ENCODE measurements around the gene SLC9A7.

Gene SLC9A7

DNA sequence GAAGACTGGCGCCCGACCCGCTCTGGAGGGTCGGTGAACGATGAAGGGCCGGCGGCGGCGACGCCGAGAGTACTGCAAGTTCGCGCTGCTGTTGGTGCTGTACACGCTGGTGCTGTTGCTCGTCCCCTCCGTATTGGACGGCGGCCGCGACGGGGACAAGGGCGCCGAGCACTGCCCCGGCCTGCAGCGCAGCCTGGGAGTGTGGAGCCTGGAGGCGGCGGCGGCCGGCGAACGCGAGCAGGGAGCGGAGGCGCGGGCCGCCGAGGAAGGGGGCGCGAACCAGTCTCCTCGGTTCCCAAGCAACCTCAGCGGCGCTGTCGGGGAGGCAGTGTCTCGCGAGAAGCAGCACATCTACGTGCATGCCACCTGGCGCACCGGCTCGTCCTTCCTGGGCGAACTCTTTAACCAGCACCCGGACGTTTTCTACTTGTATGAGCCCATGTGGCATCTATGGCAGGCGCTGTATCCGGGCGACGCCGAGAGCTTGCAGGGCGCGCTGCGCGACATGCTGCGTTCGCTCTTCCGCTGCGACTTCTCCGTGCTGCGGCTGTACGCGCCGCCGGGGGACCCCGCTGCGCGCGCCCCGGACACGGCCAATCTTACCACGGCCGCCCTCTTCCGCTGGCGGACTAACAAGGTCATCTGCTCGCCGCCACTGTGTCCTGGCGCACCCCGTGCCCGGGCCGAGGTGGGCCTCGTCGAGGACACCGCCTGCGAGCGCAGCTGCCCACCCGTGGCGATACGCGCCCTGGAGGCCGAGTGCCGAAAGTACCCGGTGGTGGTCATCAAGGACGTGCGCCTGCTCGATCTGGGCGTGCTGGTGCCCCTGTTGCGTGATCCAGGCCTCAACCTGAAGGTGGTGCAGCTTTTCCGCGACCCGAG, 184.8 kb downstream of the SLC9A7 start:
- DNase-seq (ENCODE audit: low read depth): peak; percentile 77

DNA sequence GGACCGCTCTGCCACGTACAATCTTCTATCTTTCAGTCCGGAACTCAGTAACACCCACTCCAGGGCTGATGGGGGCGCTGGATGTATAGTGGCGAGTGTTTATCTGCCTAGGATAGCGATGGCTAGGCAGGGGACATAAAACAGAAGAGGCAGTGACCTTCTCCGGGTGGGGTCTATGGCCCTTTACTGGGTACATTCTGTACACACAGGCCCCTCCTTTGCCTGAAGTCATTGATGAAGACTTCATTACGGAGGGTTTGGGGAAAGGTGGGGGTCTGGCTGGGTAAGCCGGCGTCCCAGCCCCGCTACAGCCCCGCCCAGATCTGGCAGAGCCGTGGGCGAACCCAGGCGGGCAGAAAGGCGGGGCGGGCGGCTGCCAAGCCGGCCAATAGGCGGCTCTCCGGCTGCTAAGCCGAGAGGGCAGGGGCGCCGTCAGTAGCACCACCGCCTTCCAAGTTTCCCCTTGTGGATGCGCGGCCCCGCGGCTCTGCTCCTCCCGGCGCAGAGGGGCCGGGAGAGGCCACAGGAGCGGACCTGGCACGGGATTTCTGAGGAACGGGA, 185.5 kb downstream of the SLC9A7 start, which contains the start of gene CHST7:
Gene CHST7, plus strand, starts transcription at position 435 of the 561 bp plus-strand sequence. CDS start 167 bp downstream, outside the sequence.
- DNase-seq (ENCODE audit: low read depth): peak; percentile 44

DNA sequence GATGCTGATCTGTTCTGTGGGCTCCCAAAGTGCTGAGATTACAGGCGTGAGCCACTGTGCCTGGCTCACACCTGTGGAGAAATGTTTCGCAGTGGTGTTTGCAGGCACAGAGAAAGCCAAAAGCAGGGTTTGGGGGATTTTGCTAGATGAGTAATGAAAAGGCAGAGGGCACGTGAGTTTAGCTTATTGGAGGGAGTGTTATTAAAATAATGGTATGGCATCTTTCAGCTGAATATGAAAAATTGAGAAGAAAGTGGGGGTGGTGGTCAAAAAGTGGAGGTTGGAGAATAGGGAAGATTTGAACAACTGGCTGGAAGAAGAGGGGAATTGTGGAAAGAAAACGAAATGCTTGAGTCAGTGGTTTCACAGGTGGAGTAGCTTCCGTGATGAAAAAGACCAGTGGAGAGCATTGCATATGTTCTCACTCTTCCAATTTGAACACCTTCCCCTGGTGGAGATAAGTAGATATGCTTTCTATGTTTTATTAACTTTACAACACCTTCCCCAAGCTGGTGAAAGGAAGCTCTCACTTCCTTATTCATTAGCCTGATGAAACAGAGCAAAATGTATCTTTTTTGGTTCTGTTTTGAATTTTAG, 186.5 kb downstream of the SLC9A7 start:
- no peak for DNase-seq (ENCODE audit: low read depth)

DNA sequence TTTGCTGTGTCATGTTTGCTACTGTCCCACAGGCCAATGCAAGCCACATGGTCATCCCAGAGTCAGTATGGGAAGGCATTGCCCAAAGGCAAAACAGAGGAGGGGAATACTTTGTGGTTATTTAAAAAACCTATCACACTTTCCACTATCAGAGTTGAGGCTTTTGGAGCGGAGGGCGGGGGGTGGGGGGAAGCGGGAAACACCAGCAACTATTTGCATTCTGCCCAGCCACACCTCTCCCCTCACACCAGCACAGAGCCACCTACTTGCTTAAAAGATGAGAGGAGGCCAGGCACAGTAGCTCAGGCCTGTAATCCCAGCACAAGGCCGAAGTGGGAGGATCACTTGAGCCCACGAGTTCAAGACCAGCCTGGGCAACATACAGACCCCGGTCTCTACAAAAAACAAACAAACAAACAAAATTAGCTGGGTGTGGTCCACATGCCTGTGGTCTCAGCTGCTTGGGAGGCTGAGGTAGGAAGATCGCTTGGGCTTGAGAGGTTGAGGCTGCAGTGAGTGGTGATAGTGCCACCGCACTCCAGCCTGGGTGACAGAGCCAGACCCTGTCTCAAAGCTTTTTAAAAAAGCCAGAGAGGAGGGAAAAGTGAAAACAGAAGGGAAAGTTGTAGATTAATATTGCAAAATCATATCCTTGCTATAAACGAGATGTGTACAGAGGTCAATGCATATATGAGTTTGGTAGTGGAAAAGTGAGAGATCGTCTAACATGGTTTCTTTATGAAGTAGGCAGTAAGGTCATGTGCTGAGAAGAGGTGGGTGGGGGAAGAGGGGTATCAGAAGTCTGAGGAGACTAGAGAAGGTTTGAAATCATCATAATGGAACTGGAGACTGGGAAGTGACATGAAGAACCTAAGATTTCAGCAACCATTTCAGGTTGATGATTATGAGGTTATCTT, 187.2 kb downstream of the SLC9A7 start:
- DNase-seq (ENCODE audit: low read depth): no peak

DNA sequence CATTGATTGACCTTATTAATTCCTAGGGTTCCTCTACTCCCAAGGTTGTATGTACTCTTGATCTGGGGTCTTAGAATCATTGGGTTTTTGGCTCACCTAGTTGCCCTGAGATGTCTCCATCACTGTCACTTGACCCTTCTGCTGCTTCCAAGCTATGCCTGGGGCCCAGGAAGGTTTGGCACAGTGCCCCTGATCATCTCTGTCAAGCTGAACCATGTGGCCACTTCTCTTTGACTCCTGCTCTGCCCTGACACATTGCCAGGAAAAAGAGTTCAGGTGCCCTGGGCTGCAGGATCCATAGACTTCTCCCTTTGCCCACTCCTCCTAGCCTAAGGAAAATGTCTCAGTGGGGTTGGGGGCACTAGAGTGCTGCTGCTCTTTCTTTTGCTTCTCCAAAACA, 189.3 kb downstream of the SLC9A7 start:
- DNase-seq (ENCODE audit: low read depth): no peak

DNA sequence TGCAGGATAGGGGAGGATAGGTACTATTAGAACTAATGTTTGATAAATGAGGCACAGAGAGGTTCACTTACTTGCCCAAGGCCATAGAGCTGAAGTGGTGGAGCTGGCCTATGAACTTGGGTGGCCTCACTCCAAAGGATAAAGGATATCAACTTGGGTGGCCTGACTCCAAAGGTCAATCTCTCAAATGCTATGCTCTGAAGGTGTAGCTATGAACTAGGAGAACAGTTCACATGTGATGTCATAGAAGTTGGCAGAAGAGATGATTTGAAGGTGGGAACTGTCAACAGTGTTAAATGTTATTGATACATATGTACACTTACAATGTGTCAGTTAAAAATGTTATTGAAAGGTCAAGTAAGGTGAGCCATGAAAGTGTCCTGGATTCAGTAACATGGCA, 191.5 kb downstream of the SLC9A7 start:
- DNase-seq (ENCODE audit: low read depth): no peak

DNA sequence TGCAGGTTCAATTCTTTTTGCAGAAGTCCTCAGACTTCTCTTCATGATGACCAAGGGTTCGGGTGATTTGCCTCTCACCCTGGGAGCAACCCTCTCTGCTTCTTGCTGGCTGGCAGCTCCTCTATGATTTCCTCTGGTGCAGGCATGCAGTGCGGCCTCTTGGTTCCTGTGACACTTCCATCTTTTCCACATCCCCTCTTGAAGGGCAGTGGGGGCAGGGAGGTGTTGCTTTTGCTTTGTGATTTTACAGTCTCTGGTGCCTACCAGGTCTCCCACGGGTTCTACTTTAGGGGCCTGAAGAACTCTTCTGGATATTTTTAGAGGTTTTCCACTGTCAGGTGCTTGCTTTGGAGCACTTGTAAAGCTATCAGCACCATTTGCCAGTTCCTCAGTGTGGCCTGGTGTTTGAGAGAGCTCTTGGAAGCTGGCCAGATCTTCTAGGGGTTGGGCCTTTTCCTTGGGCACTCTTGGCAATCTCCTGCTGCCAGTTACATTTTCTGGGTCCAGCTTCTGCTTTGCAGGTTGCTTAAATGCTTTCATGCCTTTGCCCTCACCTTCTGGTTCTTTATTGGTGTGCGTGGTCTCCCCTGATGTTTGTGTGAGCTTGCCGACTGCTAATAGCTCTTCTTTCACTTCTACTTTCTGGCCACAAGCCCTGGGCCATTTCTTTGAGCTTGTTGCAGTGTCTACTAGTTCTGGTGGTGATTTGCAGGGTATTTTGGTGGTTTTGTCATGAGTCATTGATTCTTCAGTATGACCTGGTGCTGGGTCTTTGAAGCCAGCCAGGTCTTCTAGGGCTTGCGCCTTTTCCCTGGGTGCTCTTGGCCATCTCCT, 196.9 kb downstream of the SLC9A7 start:
- DNase-seq (ENCODE audit: low read depth): no peak

DNA sequence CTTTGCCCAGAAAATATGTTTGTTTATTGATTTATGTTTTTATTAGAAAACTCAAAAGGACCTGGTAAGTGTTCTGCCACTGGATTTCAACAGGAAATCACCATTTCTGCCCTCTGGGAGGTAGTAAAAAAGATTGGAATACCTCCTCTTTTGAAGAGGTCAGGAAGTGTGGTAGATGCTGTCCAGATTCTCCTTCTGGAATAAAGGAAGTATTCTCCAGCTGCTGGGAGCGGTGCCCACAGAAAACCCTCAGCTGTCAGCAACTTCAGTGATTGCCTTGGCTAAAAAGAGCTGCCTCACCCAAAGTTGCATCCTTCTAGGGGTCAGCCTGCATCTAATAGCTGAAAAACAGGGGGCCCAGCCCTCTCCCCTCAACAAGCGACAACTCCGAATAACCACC, 199.9 kb downstream of the SLC9A7 start:
- no peak for DNase-seq (ENCODE audit: low read depth)

DNA sequence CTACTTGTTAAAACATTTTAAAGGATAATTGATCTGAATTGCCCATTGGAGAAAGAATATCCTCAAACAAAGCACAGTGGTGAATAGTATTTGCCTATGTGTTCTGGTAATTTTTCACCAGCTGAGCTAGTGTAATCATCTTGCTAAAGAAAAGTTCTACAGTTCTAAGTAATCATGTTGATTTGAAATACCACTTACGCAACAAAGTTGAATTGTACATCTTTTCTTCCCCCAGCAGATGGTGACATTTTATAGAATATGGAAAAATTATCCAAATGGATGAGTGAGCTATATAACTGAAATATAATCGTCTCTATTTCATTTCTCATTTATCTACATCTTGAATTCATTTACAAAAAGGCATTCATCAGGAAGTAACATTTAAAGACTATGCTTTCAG, 204.0 kb downstream of the SLC9A7 start:
- no peak for DNase-seq (ENCODE audit: low read depth)

DNA sequence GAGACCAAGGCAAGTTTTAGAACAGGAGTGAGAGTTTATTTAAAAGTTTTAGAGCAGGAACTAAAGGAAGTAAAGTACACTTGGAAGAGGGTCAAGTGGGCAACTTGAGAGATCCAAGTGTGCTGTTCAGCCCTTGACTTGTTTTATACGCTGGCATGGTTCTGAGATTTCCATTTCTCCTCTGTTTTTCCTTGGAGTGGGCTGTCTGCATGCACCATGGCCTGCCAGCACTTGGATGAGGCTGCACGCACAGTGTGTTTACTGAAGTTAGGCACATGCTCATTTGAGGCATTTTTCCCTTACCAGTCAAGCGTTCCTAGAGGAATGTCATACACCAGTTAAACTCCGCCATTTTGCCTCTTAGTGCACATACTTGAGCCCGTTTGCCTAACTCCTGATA, 205.0 kb downstream of the SLC9A7 start:
- no peak for DNase-seq (ENCODE audit: low read depth)

DNA sequence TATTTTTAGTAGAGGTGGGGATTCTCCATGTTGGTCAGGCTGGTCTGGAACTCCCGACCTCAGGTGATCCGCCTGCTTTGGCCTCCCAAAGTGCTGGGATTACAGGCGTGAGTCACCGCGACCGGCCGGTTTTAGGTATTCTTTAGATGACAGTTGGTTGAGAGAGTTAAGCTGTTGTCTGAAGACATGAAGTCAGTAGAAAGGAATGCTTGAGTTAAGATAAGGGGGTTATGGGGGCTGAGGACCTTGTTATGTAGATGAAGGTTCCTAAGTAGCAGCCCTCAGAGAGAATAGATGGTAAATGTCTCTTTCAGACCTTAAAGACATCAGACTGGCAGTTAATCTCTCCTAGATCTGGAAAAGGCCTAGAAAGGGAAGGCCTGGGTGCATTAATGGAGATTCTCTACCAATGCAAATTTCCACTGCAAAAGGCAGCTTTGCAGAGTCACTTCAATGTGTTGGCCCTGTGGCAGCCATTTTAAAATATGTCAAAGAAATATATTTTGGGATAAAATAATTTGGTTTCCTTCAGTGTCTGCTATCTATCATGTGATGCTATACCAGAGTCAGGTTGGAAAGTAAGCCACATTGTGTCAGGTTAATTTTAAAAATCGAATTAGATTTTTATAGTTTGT, 207.3 kb downstream of the SLC9A7 start:
- no peak for DNase-seq (ENCODE audit: low read depth)

DNA sequence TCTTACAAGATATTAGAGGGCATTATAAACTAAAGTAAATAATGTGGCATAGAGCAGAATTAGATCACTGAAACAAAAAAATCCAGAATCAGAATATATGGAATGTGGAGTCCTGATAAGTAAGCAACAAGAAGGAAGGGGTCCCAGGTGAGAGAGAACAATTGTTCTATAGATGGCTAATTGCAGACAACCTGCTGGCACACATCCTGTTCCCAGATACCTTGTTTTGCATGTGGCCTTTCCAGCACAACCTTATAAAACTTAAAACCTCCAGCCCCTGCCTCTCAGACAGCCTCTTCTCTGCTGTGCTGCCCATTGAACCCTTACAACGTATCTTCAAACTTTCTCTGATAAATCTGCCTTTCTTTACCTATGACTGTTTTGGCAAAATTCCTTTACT, 209.0 kb downstream of the SLC9A7 start:
- no peak for DNase-seq (ENCODE audit: low read depth)
